RCC 7860 (cell line): ENCODE data around the gene PSMD14.

Experiments used
- DNase-seq: peaks from one replicate; pipeline ENCODE4 v3.0.0-alpha.2; 2015; ENCODE audit warnings: low spot score
- FAIRE-seq: peaks from 2 replicates; lab custom pipeline; 2012; peaks lifted over from hg19 to GRCh38; lab: Jason Lieb, UNC

Gene PSMD14

GRCh38 chr2:161434118-161434517, 125.9 kb downstream of the PSMD14 start:
- FAIRE-seq (no peak), DNase-seq (no peak)

GRCh38 chr2:161436411-161436810, 128.2 kb downstream of the PSMD14 start:
- FAIRE-seq (no peak), DNase-seq (no peak)

GRCh38 chr2:161438598-161438997, 130.4 kb downstream of the PSMD14 start:
- FAIRE-seq (no peak), DNase-seq (no peak)

- no peak for FAIRE-seq
- no peak for DNase-seq
Measured at GRCh38 chr2:161445097-161445496, 136.9 kb downstream of the PSMD14 start.

- no peak for FAIRE-seq
- DNase-seq: no peak
Measured at GRCh38 chr2:161448431-161448830, 140.2 kb downstream of the PSMD14 start.
